ENCODE results near the gene ZFP36L2. TPM values are rescaled to one million over a fixed set of nuclear protein-coding genes. Genes with fewer than 3 reads are reported as not detected.

ZFP36L2 gene
- total and polyA plus RNA-seq, 10 of the 15 experiments (the other 5 are each of a cell fraction or from before 2014, with no cell fraction given), result 4.3 to 64.9 (median 19.5) TPM

DNA sequence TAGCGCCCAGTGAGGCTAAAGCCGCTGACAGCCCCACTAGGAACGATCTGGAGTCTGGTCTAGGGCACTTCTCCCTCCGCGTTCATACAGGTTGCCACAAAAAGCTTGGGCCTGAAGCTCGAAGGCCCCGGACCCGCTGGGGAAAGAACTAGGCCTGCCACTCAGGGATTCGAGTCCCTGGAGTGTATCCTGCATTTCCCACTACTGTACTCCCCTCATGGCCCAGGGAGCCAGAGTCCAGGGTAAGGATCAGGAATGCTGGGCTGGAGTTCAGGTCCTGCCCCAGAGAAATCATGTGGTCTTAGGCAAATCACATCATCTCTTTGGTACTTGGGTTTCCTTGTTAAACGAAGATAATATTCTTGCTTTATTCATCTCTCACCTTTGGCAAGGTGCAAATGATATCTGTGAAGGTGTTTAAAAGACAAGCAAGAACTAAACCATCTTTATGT lies 1.4 kb upstream of the ZFP36L2 start:
- ChIA-PET RAD21 (ENCODE audit: unreplicated experiment) (interaction anchor here (0.6 to 6.8 kb wide), 33 partner anchors 7 to 397 kb away, joined by 3 to 151 read pairs (median 12); no protein-coding TSS in a partner anchor), CTCF (interaction anchor here (0.8 to 5.2 kb wide), 30 partner anchors 7 to 368 kb away, joined by 3 to 132 read pairs (median 9); no protein-coding TSS in a partner anchor), SMC1A (ENCODE audit: uncharacterized antibody, unreplicated experiment) (interaction anchor here (1.1 to 7.2 kb wide), 22 partner anchors 10 to 370 kb away, joined by 3 to 170 read pairs (median 20); no protein-coding TSS in a partner anchor), POLR2A (interaction anchor here (0.5 to 2.5 kb wide), 13 partner anchors 8 to 352 kb away, joined by 3 to 17 read pairs (median 5); no protein-coding TSS in a partner anchor)
- Histone ChIP-seq H3K4me2 (ENCODE audit: control insufficient read depth, insufficient read depth) (peak overlapping the region; percentile 98), H3K36me3 (ENCODE audit: control insufficient read depth in 2 of 2, insufficient read depth in 2 of 2, low read length in 1 of 2) (peaks cover 0 to 3% of the 10 kb centered on the region in 2 experiments; a peak in 3 of 4 replicates), H3K79me2 (ENCODE audit: control insufficient read depth, insufficient read depth, low read length) (peaks cover 50% of the 10 kb centered on the region), H3K4me1 (ENCODE audit: control insufficient read depth, insufficient read depth, low read length) (peaks cover 19% of the 10 kb centered on the region), H3K27ac (ENCODE audit: control insufficient read depth, insufficient read depth) (peak overlapping the region; percentile 89), H3K4me3 (peak overlapping the region; percentile 84), H4K20me1 (ENCODE audit: control insufficient read depth, insufficient read depth) (no peaks in the 10 kb centered on the region), H3K9ac (ENCODE audit: control insufficient read depth, insufficient read depth, low read length) (peak overlapping the region; percentile 92), H3K27me3 (replicated peaks in 1 of 2; ENCODE audit: control insufficient read depth in 2 of 2, insufficient read depth in 2 of 2, low read length in 1 of 2) (no peaks in the 10 kb centered on the region), H3K9me3 (replicated peaks; ENCODE audit: control insufficient read depth, insufficient read depth, low read length) (no peaks in the 10 kb centered on the region), H2AFZ (ENCODE audit: control insufficient read depth, low read depth, low read length) (peak overlapping the region; percentile 41; the same call in 1 of the 2 replicates)
- in situ Hi-C loops (cut with MboI), result no loop called here
- TF ChIP-seq NR2C2 (IDR thresholded peaks at IDR 0.05; ENCODE audit: borderline replicate concordance, control insufficient read depth, insufficient read length, low read depth), result no peak
- TF ChIP-seq, protein P1, sequence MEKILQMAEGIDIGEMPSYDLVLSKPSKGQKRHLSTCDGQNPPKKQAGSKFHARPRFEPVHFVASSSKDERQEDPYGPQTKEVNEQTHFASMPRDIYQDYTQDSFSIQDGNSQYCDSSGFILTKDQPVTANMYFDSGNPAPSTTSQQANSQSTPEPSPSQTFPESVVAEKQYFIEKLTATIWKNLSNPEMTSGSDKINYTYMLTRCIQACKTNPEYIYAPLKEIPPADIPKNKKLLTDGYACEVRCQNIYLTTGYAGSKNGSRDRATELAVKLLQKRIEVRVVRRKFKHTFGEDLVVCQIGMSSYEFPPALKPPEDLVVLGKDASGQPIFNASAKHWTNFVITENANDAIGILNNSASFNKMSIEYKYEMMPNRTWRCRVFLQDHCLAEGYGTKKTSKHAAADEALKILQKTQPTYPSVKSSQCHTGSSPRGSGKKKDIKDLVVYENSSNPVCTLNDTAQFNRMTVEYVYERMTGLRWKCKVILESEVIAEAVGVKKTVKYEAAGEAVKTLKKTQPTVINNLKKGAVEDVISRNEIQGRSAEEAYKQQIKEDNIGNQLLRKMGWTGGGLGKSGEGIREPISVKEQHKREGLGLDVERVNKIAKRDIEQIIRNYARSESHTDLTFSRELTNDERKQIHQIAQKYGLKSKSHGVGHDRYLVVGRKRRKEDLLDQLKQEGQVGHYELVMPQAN (conservative IDR thresholded peaks at IDR 0.05), result 0 out of 2 replicates have a peak, but pooled peaks have one; percentile 22
- TF ChIP-seq, protein P2, sequence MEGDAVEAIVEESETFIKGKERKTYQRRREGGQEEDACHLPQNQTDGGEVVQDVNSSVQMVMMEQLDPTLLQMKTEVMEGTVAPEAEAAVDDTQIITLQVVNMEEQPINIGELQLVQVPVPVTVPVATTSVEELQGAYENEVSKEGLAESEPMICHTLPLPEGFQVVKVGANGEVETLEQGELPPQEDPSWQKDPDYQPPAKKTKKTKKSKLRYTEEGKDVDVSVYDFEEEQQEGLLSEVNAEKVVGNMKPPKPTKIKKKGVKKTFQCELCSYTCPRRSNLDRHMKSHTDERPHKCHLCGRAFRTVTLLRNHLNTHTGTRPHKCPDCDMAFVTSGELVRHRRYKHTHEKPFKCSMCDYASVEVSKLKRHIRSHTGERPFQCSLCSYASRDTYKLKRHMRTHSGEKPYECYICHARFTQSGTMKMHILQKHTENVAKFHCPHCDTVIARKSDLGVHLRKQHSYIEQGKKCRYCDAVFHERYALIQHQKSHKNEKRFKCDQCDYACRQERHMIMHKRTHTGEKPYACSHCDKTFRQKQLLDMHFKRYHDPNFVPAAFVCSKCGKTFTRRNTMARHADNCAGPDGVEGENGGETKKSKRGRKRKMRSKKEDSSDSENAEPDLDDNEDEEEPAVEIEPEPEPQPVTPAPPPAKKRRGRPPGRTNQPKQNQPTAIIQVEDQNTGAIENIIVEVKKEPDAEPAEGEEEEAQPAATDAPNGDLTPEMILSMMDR (IDR thresholded peaks at IDR 0.05 in 2 of 3, conservative IDR thresholded peaks at IDR 0.05 in 1 of 3; ENCODE audit: control insufficient read depth in 2 of 3, extremely low read depth in 1 of 3, insufficient read depth in 1 of 3, low read depth in 3 of 3, low read length in 3 of 3), result peak in 1 of 3 experiments; percentile 24; a peak in 2 of 6 replicates
- peak; percentile 29 for TF ChIP-seq RAD21 (IDR thresholded peaks at IDR 0.05; ENCODE audit: insufficient read depth, low read depth, low read length)
- no peak for TF ChIP-seq MTA3 (IDR thresholded peaks at IDR 0.05; ENCODE audit: borderline replicate concordance, low read length)
- TF ChIP-seq TBL1XR1 (IDR thresholded peaks at IDR 0.05; ENCODE audit: low read depth, low read length), result no peak
- TF ChIP-seq ZNF384 (IDR thresholded peaks at IDR 0.05; ENCODE audit: borderline replicate concordance, low read depth, low read length), result no peak
- DNase-seq (ENCODE audit: low read depth, low spot score) (no peak), ATAC-seq (peak; percentile 8; the same call in 2 of the 3 replicates), FAIRE-seq (no peak)
- no TSS peak for BruUV-seq (replicated peaks)
- intact Hi-C loops (cut with micrococcal nuclease; ENCODE audit: unreplicated experiment), result loop anchor here (2.0 to 10.0 kb wide), 9 partner anchors 53 to 416 kb away; no protein-coding TSS in a partner anchor
- 6% methylated on average over 10 of the region's 10 CpGs for WGBS (ENCODE audit: insufficient coverage, insufficient replicate concordance, low lambda C conversion rate, missing lambda C conversion rate)
